Karpas-422 (cell line): ENCODE measurements around the gene SLC2A10. TPM values are rescaled to one million over a fixed set of nuclear protein-coding genes. Genes with fewer than 3 reads are reported as not detected.

Source experiments
- DNase-seq: peaks from one replicate; pipeline ENCODE4 v3.0.0-alpha.2; 2015
- H2AFZ ChIP-seq: fragments of 200-600 bp; sonication (generic); 2 replicates; pipeline ENCODE4 v1.6.1; 2014; ENCODE audit warnings: antibody characterized with exemption, low read length, mixed read lengths
- H3K27ac ChIP-seq: fragments of 200-600 bp; sonication (generic); 2 replicates; pipeline ENCODE4 v1.5.1; 2014; ENCODE audit warnings: mild to moderate bottlenecking, low read length, moderate library complexity
- H3K27me3 ChIP-seq: fragments of 200-600 bp; sonication (generic); 2 replicates; pipeline ENCODE4 v1.6.1; 2014; ENCODE audit warnings: low read length, mixed read lengths
- H3K36me3 ChIP-seq: fragments of 200-600 bp; sonication (generic); 2 replicates; pipeline ENCODE4 v1.6.1; 2014; ENCODE audit warnings: low read length, mixed read lengths; ENCODE audit not compliant: insufficient read depth
- H3K4me1 ChIP-seq: fragments of 200-600 bp; sonication (generic); 2 replicates; pipeline ENCODE4 v1.6.1; 2014; ENCODE audit warnings: mild to moderate bottlenecking, low read length, mixed read lengths
- H3K4me2 ChIP-seq: fragments of 200-600 bp; sonication (generic); 2 replicates; pipeline ENCODE4 v1.6.1; 2014; ENCODE audit warnings: low read length, low read depth, mild to moderate bottlenecking; ENCODE audit not compliant: poor library complexity, severe bottlenecking
- H3K4me3 ChIP-seq: fragments of 200-600 bp; sonication (generic); 2 replicates; pipeline ENCODE4 v1.5.1; 2014; ENCODE audit warnings: mild to moderate bottlenecking, antibody characterized with exemption, low read length, mixed read lengths
- H3K79me2 ChIP-seq: fragments of 200-600 bp; sonication (generic); 2 replicates; pipeline ENCODE4 v1.6.1; 2014; ENCODE audit warnings: mild to moderate bottlenecking, low read length, mixed read lengths
- H3K9ac ChIP-seq: fragments of 200-600 bp; sonication (generic); 2 replicates; pipeline ENCODE4 v1.6.0; 2014; ENCODE audit warnings: low read length
- H3K9me2 ChIP-seq: fragments of 200-600 bp; sonication (generic), shearing (Covaris generic); replicated peaks from 2 replicates; pipeline ENCODE4 v1.6.0; 2014; ENCODE audit warnings: mild to moderate bottlenecking, low read length, moderate library complexity; ENCODE audit not compliant: insufficient read depth
- H3K9me3 ChIP-seq: fragments of 300-700, 200-600 bp; sonication (generic); 2 replicates; pipeline ENCODE4 v1.6.1; 2014; ENCODE audit warnings: low read length, mixed read lengths
- H4K20me1 ChIP-seq: fragments of 200-600 bp; sonication (generic); 2 replicates; pipeline ENCODE4 v1.6.1; 2014; ENCODE audit warnings: mild to moderate bottlenecking, antibody characterized with exemption, low read length, low read depth; ENCODE audit not compliant: insufficient read depth
- total RNA-seq: library from RNA; depleted of rRNA; stranded (reverse); fragments of >200 nt; shearing (Covaris generic); gene quantifications from 2 replicates; pipeline ENCODE4 v1.2.3, GENCODE V29; 2014; ENCODE audit warnings: low replicate concordance

SLC2A10 gene
- total RNA-seq, 1 experiment from 2014 or later: not detected

DNA sequence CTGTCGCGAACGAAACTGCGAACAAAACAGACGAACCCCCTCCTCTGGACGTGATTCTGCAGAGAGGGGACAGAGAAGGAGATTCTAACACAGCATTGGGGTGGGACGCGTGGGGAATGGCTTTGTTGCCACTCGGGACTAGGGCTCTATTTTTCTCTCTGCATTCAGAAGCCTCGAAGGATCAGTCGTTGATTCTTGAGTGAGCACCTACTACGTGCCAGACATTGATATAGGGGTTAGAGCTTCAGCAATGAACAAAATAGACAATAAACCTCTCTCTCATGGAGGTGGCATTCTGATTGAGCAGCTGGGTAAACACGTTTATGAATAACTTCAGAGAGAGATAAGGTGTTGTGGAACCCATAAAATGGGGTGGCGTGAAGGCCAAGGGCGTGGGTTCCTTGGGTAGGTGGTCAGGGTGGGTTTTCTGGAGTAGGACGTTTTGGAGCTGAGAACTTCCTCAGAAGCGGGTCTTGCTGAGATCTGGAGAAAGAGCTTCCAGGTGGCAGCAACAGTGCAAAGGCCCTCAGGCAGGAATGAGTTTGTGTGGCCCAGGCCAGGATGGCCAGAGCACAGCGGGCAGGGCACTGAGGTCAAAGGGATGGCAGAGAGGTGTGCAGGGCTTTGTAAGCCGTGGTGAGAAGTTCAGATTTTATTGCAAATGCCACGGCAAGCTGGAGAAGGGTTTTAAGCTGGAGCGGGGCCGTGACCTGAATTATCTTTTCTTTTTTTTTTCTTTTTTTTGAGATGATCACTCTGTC lies 884 bp downstream of the SLC2A10 start:
- Histone ChIP-seq H3K79me2 (no peaks in the 10 kb centered on the region), H3K27ac (no peak overlapping the region), H3K9me3 (peaks cover 6% of the 10 kb centered on the region; the same call in 1 of the 2 replicates), H3K27me3 (0 out of 2 replicates have a peak, but pooled peaks cover 2% of the 10 kb centered on the region), H3K4me2 (no peak overlapping the region), H4K20me1 (no peaks in the 10 kb centered on the region), H2AFZ (no peak overlapping the region), H3K4me3 (no peak overlapping the region), H3K9ac (no peak overlapping the region), H3K9me2 (no peaks in the 10 kb centered on the region), H3K36me3 (no peaks in the 10 kb centered on the region), H3K4me1 (no peaks in the 10 kb centered on the region)
- no peak for DNase-seq

DNA sequence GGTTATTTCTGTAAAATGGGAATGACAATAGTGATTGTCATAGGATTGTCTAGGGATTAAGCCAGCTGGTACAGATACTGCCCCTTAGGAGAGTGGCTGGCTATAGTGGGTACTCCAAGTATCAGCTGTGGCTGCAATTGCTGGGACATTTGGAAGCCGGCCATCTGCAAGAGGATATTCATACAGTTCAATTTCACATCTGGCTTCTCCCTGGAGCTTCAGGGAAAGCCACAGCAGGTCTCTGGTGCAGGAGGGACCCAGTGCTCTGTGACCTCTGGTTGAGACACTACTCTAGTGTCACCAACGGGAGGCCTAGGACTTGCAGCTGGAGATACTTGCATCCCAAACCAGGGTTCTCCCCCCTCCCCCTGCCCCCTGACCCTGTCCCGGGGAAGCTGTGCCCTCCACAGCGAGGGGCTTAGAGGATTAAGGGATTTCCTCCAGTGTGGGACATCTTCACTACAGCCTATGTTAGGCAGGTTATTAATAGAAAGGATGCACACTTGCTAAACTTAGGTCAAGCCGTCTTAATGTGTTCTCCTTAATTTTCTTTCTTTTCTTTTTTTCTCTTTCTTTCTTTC lies 2.7 kb downstream of the SLC2A10 start:
- Histone ChIP-seq H2AFZ (no peak overlapping the region), H3K79me2 (no peaks in the 10 kb centered on the region), H3K4me1 (no peaks in the 10 kb centered on the region), H3K9me3 (no peaks in the 10 kb centered on the region), H3K9ac (no peak overlapping the region), H4K20me1 (no peaks in the 10 kb centered on the region), H3K4me2 (no peak overlapping the region), H3K36me3 (no peaks in the 10 kb centered on the region), H3K27me3 (0 out of 2 replicates have a peak, but pooled peaks cover 2% of the 10 kb centered on the region), H3K27ac (no peak overlapping the region), H3K9me2 (no peaks in the 10 kb centered on the region), H3K4me3 (no peak overlapping the region)
- no peak for DNase-seq

DNA sequence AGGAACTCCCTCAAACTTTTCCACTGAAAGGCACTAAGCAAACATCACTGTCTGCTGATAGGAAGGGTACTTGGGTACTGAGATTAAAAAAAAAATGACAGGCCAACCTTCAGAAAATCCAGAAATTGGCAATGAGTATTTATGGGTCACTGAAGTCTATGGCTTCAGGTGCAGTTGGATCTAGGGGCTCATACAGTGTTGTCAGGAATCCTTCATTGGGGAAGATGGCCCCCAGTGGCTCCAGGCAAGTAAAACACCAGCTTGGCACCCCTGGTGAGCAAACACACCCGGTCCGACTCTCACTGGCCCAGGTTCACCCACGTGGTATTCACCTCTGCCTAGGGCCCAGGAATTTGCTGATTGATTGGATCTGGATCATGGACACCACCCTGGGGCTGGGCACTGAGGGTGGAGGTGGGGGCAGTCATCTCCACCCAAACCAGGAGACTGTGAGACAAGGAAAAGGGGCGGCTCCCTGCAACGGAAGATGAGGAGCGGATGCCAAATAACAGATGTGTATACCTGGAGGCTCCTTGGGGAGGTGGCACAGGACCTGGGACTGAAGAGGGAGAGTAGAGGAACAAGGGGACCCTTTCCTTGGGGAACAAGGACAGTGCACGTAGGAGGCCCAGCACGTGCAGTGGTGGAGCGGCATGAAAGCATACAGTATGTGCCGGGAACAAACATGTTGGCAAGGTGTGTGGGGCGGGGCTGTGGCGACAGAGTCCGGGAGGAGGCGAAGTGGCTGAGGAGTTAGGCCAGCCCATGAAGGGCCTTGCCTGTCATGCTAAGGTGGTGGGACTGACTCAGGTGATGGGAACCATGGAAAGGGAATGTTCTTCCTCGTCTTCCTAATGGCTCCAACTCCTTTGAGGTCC lies 4.7 kb downstream of the SLC2A10 start:
- Histone ChIP-seq H3K27ac (no peak overlapping the region), H3K79me2 (no peaks in the 10 kb centered on the region), H3K4me2 (no peak overlapping the region), H3K9ac (no peak overlapping the region), H3K27me3 (0 out of 2 replicates have a peak, but pooled peaks cover 2% of the 10 kb centered on the region), H3K9me3 (no peaks in the 10 kb centered on the region), H3K9me2 (no peaks in the 10 kb centered on the region), H2AFZ (no peak overlapping the region), H4K20me1 (no peaks in the 10 kb centered on the region), H3K4me1 (no peaks in the 10 kb centered on the region), H3K4me3 (no peak overlapping the region), H3K36me3 (no peaks in the 10 kb centered on the region)
- DNase-seq: no peak

DNA sequence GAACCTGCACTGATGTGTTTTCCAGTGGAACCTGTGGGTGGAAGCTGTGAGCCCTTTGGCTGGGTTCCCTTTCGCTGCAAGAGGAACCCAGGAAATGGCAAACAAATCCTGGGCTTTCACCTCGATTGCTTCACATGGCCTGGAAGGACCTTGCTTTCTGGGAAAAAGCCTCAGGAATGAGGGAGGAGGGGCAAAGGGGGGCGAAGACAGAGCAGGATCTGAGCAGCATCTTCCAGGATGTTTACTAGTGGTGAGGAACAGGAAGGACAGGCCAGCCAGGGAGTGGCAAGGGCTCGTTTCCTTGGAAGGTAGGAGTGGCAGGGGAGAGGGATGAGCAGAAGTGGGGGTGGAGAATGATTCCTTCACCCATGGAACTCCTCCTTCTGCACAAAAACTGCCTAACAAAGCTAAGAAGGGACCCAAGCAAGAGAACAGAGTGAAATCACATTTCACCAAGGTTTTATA lies 5.9 kb downstream of the SLC2A10 start:
- H3K27me3 ChIP-seq: 0 out of 2 replicates have a peak, but pooled peaks cover 7% of the 10 kb centered on the region
- no peak overlapping the region for H3K4me2 ChIP-seq
- no peak for DNase-seq
- H3K27ac ChIP-seq: no peak overlapping the region
- no peaks in the 10 kb centered on the region for H3K36me3 ChIP-seq
- no peaks in the 10 kb centered on the region for H3K4me1 ChIP-seq
- no peak overlapping the region for H3K4me3 ChIP-seq
- no peaks in the 10 kb centered on the region for H4K20me1 ChIP-seq
- no peak overlapping the region for H3K9ac ChIP-seq
- no peak overlapping the region for H2AFZ ChIP-seq
- no peaks in the 10 kb centered on the region for H3K9me2 ChIP-seq
- no peaks in the 10 kb centered on the region for H3K79me2 ChIP-seq
- peaks cover 6% of the 10 kb centered on the region for H3K9me3 ChIP-seq

DNA sequence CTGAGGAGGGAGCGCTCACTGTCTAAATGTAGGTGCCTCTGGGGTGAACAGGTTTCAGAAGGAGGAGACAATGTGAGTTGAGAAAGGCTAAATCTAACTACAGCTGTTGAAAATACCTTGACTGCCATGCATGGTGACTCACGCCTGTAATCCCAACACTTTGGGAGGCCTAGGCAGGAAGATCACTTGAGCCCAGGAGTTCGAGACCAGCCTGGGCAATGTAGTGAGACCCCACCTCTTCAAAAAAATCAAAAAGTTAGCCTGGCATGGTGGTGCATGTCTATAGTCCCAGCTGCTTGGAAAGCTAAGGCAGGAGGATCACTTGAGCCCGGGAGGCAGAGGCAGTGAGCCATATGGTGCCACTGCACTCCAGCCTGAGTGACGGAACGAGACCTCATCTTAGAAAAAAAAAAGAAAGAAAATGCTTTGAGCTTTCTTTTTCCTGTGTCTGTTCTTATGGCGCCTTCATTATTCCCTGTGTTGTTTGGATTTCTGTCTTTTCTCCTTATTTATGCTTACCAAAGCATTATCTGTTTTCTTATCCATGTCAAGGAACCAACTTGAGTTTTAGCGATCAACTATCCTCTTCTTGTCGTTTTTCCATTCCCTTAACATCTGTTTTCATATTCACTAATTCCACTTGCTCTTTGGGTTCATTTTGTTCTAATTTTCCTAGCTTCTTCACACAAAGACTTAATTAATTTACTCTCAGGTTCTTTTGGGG lies 8.5 kb downstream of the SLC2A10 start:
- Histone ChIP-seq H3K4me1 (no peaks in the 10 kb centered on the region), H3K9me2 (no peaks in the 10 kb centered on the region), H3K27me3 (0 out of 2 replicates have a peak, but pooled peaks cover 6% of the 10 kb centered on the region), H2AFZ (no peak overlapping the region), H3K4me2 (no peak overlapping the region), H3K27ac (no peak overlapping the region), H3K9me3 (peaks cover 15% of the 10 kb centered on the region), H3K9ac (no peak overlapping the region), H3K36me3 (no peaks in the 10 kb centered on the region), H4K20me1 (no peaks in the 10 kb centered on the region), H3K79me2 (no peaks in the 10 kb centered on the region), H3K4me3 (no peak overlapping the region)
- no peak for DNase-seq

DNA sequence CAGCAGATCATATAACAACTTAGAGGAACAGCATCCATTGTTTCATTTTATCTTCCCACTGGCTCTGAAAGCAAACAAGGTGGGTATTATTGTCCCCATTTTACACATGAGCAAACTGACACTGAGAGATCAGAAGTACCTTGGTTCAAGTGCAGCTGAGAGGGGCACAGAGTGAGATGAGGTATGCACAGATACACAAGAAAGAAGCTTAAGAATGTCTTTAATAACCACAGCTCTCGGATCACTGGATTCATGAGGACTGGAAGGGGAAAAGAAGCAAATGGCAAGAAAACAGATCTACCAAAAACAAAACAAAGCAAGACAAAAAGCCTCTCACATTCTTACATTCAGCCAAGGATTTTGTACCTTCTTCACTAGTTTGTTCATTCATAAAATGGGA lies 10.6 kb downstream of the SLC2A10 start:
- DNase-seq: no peak
- no peak overlapping the region for H3K27ac ChIP-seq

DNA sequence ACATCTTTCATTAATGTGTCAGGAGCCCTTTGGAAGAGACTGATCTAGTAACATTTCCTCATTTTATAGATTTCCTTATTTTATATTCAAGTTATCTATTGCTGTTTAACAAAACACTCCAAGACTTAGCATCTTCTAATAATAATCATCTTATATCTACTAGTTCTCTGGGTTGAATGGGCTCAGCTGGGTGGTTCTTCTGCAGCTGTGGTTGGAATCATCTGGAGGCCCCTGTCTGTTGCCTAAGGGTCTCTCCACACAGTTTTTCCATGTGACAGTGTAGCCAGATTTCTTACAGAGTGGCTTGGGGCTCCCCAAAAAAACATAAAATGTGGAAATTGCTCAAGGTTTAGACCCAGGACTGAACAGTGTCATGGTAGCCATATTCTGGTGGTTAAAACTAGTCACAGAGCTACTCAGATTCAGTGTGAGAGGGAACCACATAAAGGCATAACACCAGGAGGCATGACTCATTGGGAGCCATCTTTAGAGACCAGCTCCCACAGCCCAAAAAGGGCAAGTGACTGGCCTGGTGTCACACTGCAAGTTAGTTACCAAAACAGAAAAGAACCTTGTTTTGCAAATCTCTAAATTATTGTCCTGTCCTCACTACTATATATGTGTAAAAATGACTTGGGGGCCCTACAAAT lies 11.5 kb downstream of the SLC2A10 start:
- Histone ChIP-seq H3K9me3 (peaks cover 15% of the 10 kb centered on the region), H3K36me3 (no peaks in the 10 kb centered on the region), H4K20me1 (no peaks in the 10 kb centered on the region), H3K4me3 (no peak overlapping the region), H3K9me2 (no peaks in the 10 kb centered on the region), H3K27me3 (0 out of 2 replicates have a peak, but pooled peaks cover 5% of the 10 kb centered on the region), H3K4me1 (no peaks in the 10 kb centered on the region), H3K27ac (no peak overlapping the region), H2AFZ (no peak overlapping the region), H3K79me2 (no peaks in the 10 kb centered on the region), H3K9ac (no peak overlapping the region), H3K4me2 (no peak overlapping the region)
- DNase-seq: no peak

More for the DNA sequence above, 10.6 kb downstream of the SLC2A10 start:
- Histone ChIP-seq H3K27me3 (0 out of 2 replicates have a peak, but pooled peaks cover 5% of the 10 kb centered on the region), H3K9ac (no peak overlapping the region), H3K36me3 (no peaks in the 10 kb centered on the region), H3K9me2 (no peaks in the 10 kb centered on the region), H3K79me2 (no peaks in the 10 kb centered on the region), H3K9me3 (peaks cover 15% of the 10 kb centered on the region), H4K20me1 (no peaks in the 10 kb centered on the region), H2AFZ (no peak overlapping the region), H3K4me3 (no peak overlapping the region), H3K4me2 (no peak overlapping the region), H3K4me1 (no peaks in the 10 kb centered on the region)
